Chondrocyte (in vitro differentiated cells): ENCODE results near the gene BTBD16. TPM values are rescaled to one million over a fixed set of nuclear protein-coding genes. Genes with fewer than 3 reads are reported as not detected.
A peak's percentile ranks its signal among the peaks of the same experiment; 100 is the strongest.

Source experiments
- DNase-seq: peaks from one replicate; pipeline ENCODE4 v3.0.0; 2021; ENCODE audit warnings: mixed read lengths, low spot score
- H3K27ac Mint-ChIP-seq: one replicate; pipeline ENCODE4 v1.8.0; 2021; ENCODE audit warnings: mild to moderate bottlenecking, moderate library complexity, mixed read lengths; ENCODE audit not compliant: unreplicated experiment
- H3K27me3 Mint-ChIP-seq: 2 replicates; pipeline ENCODE4 v1.8.0; 2021; ENCODE audit warnings: low read depth, mixed read lengths
- H3K36me3 Mint-ChIP-seq: 2 replicates; pipeline ENCODE4 v1.8.0; 2021; ENCODE audit warnings: low read depth, mixed read lengths
- H3K4me1 Mint-ChIP-seq: 2 replicates; pipeline ENCODE4 v1.8.0; 2021; ENCODE audit warnings: low read depth, mild to moderate bottlenecking, mixed read lengths
- H3K4me3 Mint-ChIP-seq: one replicate; pipeline ENCODE4 v1.8.0; 2021; ENCODE audit warnings: mild to moderate bottlenecking, moderate library complexity, mixed read lengths; ENCODE audit not compliant: unreplicated experiment
- H3K9me3 Mint-ChIP-seq: 2 replicates; pipeline ENCODE4 v1.8.0; 2021; ENCODE audit warnings: low read depth, mixed read lengths
- CTCF ChIP-seq: fragments of 200-600 bp; sonication (generic); IDR thresholded peaks from 2 replicates; pipeline ENCODE4 v1.5.0; 2021; ENCODE audit warnings: antibody characterized with exemption, mild to moderate bottlenecking, moderate library complexity
- total RNA-seq: library from RNA; stranded (reverse); gene quantifications from 3 replicates; pipeline ENCODE4 v1.2.1, GENCODE V29; 2021

Gene BTBD16
- total RNA-seq, 1 donor from 2014 or later: 0.10 TPM

GRCh38 chr10:122308417-122309141, 37.5 kb downstream of the BTBD16 start:
- Mint-ChIP-seq H3K27me3 (no peaks in the 10 kb centered on the region), H3K4me1 (peaks cover 55% of the 10 kb centered on the region), H3K36me3 (peaks cover 1% of the 10 kb centered on the region), H3K9me3 (peaks cover 8% of the 10 kb centered on the region), H3K27ac (peak overlapping the region; percentile 96), H3K4me3 (peak overlapping the region; percentile 52)
- no peak for DNase-seq
- TF ChIP-seq CTCF: no peak

- Mint-ChIP-seq H3K27me3 (no peaks in the 10 kb centered on the region), H3K36me3 (no peaks in the 10 kb centered on the region), H3K4me1 (peaks cover 55% of the 10 kb centered on the region), H3K27ac (peak overlapping the region; percentile 77), H3K4me3 (no peak overlapping the region), H3K9me3 (peaks cover 5% of the 10 kb centered on the region)
- peak; percentile 43 for TF ChIP-seq CTCF
- no peak for DNase-seq
Observed at GRCh38 chr10:122310311-122311050, 39.4 kb downstream of the BTBD16 start.

GRCh38 chr10:122311051-122311410, 39.9 kb downstream of the BTBD16 start:
- H3K9me3 Mint-ChIP-seq: no peaks in the 10 kb centered on the region
- no peaks in the 10 kb centered on the region for H3K36me3 Mint-ChIP-seq
- no peak for TF ChIP-seq CTCF
- no peak for DNase-seq
- peak overlapping the region; percentile 77 for H3K27ac Mint-ChIP-seq
- peaks cover 55% of the 10 kb centered on the region for H3K4me1 Mint-ChIP-seq
- no peak overlapping the region for H3K4me3 Mint-ChIP-seq
- H3K27me3 Mint-ChIP-seq: no peaks in the 10 kb centered on the region

GRCh38 chr10:122311716-122312115, 40.6 kb downstream of the BTBD16 start:
- Mint-ChIP-seq H3K4me1 (peaks cover 51% of the 10 kb centered on the region), H3K27ac (no peak overlapping the region), H3K27me3 (no peaks in the 10 kb centered on the region), H3K36me3 (no peaks in the 10 kb centered on the region), H3K9me3 (no peaks in the 10 kb centered on the region), H3K4me3 (no peak overlapping the region)
- no peak for DNase-seq
- TF ChIP-seq CTCF: no peak

GRCh38 chr10:122316224-122316884, 45.3 kb downstream of the BTBD16 start:
- peaks cover 3% of the 10 kb centered on the region for H3K36me3 Mint-ChIP-seq
- H3K27me3 Mint-ChIP-seq: no peaks in the 10 kb centered on the region
- H3K27ac Mint-ChIP-seq: no peak overlapping the region
- no peak for DNase-seq
- TF ChIP-seq CTCF: no peak
- H3K4me3 Mint-ChIP-seq: no peak overlapping the region
- peaks cover 19% of the 10 kb centered on the region for H3K9me3 Mint-ChIP-seq
- H3K4me1 Mint-ChIP-seq: peaks cover 6% of the 10 kb centered on the region
